HFF-Myc (cell line): ENCODE results near the gene ELMOD3.
A peak's percentile ranks its signal among the peaks of the same experiment; 100 is the strongest.
"Not testable (repeated sequence)": the region's sequence is repeated elsewhere in the genome, so short reads cannot be mapped to it uniquely, and the experiment has no call there.

Experiments used
- DNase-seq: peaks from one replicate; pipeline ENCODE4 v3.0.0-alpha.2; 2011; ENCODE audit warnings: low read depth; ENCODE audit errors: extremely low read depth
- H3K4me3 ChIP-seq: replicated peaks from 2 replicates; pipeline ENCODE4 v1.5.1; 2011; ENCODE audit warnings: low read depth, mild to moderate bottlenecking, control low read depth, low read length
- CTCF ChIP-seq: IDR thresholded peaks from 2 replicates; pipeline ENCODE4 v1.5.1; 2012; ENCODE audit warnings: mild to moderate bottlenecking, low read depth, low read length, control low read depth; ENCODE audit errors: missing control alignments

The ELMOD3 gene

GRCh38 chr2:85380048-85380447 is 25.5 kb downstream of the ELMOD3 start:
- no peak for TF ChIP-seq CTCF
- no peak for DNase-seq
- H3K4me3 ChIP-seq: no peak overlapping the region

- H3K4me3 ChIP-seq, DNase-seq: not testable (repeated sequence)
Observed at GRCh38 chr2:85383151-85383550, 28.6 kb downstream of the ELMOD3 start.

- no peak for TF ChIP-seq CTCF
- H3K4me3 ChIP-seq: no peak overlapping the region
- no peak for DNase-seq
Observed at GRCh38 chr2:85383850-85384249, 29.3 kb downstream of the ELMOD3 start.

- DNase-seq: no peak
- H3K4me3 ChIP-seq: no peak overlapping the region
- TF ChIP-seq CTCF: no peak
Observed at GRCh38 chr2:85385746-85386145, 31.2 kb downstream of the ELMOD3 start.

- no peak for DNase-seq
- H3K4me3 ChIP-seq: no peak overlapping the region
- no peak for TF ChIP-seq CTCF
Observed at GRCh38 chr2:85387754-85388153, 33.2 kb downstream of the ELMOD3 start.

GRCh38 chr2:85388878-85389538 is 34.4 kb downstream of the ELMOD3 start:
- no peak for DNase-seq
- no peak overlapping the region for H3K4me3 ChIP-seq
- no peak for TF ChIP-seq CTCF

GRCh38 chr2:85390941-85391669 is 36.5 kb downstream of the ELMOD3 start:
- DNase-seq: no peak
- TF ChIP-seq CTCF: peak; percentile 86
- no peak overlapping the region for H3K4me3 ChIP-seq
